ENCODE data around the gene PCIF1. TPM values are rescaled to one million over a fixed set of nuclear protein-coding genes. Genes with fewer than 3 reads are reported as not detected.

The PCIF1 gene
- total RNA-seq, 1 donor from 2014 or later: 13.0 TPM

DNA sequence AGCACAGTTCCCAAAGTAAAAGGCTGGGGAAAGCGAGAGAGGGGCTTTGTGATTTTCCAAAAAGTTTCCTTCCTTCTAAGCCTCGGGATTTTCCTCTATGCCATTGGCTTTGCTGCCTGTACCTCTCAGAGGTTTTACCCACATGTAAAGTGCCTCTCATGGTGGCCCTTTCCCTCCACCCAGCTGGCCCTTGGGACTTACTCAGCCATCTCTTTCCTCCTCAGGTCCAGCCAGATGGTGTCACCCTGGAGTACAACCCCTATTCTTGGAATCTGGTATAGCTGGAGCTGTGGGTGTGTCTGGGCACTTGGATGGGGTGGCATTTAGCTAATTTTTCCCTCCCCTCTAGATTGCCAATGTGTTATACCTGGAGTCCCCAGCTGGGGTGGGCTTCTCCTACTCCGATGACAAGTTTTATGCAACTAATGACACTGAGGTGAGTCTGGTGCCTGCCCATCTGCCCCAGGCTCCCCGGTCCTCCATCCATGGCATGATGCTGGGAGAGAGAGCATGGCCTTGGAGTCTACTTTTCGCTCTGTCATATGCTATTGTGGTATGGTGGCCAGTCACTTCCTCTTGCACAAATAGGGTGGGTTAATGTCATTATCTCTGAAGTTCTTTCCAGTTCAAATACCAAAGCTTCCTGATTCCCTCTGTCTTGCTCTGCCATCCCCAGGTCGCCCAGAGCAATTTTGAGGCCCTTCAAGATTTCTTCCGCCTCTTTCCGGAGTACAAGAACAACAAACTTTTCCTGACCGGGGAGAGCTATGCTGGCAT lies 42.2 kb upstream of the PCIF1 start:
- H3K27me3 ChIP-seq (ENCODE audit: insufficient read depth, low read length): no peaks in the 10 kb centered on the region
- no peak for DNase-seq (ENCODE audit: low read depth)
- H3K9me3 ChIP-seq (ENCODE audit: insufficient read depth, low read depth, low read length): no peaks in the 10 kb centered on the region
- Mint-ChIP-seq H3K4me3 (ENCODE audit: unreplicated experiment) (peak overlapping the region; percentile 89), H3K27me3 (ENCODE audit: low read depth, unreplicated experiment) (no peaks in the 10 kb centered on the region), H3K9me3 (ENCODE audit: unreplicated experiment) (no peaks in the 10 kb centered on the region), H3K4me1 (ENCODE audit: low read depth, unreplicated experiment) (peaks cover 9% of the 10 kb centered on the region), H3K27ac (ENCODE audit: unreplicated experiment) (peak overlapping the region; percentile 62), H3K36me3 (ENCODE audit: low read depth, unreplicated experiment) (peaks cover 19% of the 10 kb centered on the region)
- H3K4me2 ChIP-seq (ENCODE audit: low read length): peak overlapping the region; percentile 99
- H4K20me1 ChIP-seq (ENCODE audit: insufficient read depth, low read length): peaks cover 28% of the 10 kb centered on the region
- TF ChIP-seq CTCF (IDR thresholded peaks at IDR 0.05; ENCODE audit: insufficient read depth, low read depth, low read length) (peak; percentile 12), EZH2 (IDR thresholded peaks at IDR 0.05; ENCODE audit: insufficient read depth, low read length) (no peak)
- peak overlapping the region; percentile 88 for H3K9ac ChIP-seq (ENCODE audit: low read length)
- FAIRE-seq: no peak
- H3K4me1 ChIP-seq (ENCODE audit: insufficient read depth, low read length): peaks cover 30% of the 10 kb centered on the region
- no peak overlapping the region for H3K27ac ChIP-seq (ENCODE audit: low read depth, low read length)
- H2AFZ ChIP-seq (ENCODE audit: low read depth, low read length): peak overlapping the region; percentile 94
- H3K79me2 ChIP-seq (ENCODE audit: insufficient read depth, low read length): peaks cover 16% of the 10 kb centered on the region
- peak overlapping the region; percentile 77 for H3K4me3 ChIP-seq (ENCODE audit: insufficient read depth, low read depth, low read length)
- peaks cover 2% of the 10 kb centered on the region for H3K36me3 ChIP-seq (ENCODE audit: insufficient read depth, low read length)

- H3K36me3 Mint-ChIP-seq (ENCODE audit: low read depth, unreplicated experiment): peaks cover 20% of the 10 kb centered on the region
- peaks cover 8% of the 10 kb centered on the region for H3K36me3 ChIP-seq (ENCODE audit: insufficient read depth, low read length)
- H3K4me3 Mint-ChIP-seq (ENCODE audit: unreplicated experiment): peak overlapping the region; percentile 89
- TF ChIP-seq EZH2 (IDR thresholded peaks at IDR 0.05; ENCODE audit: insufficient read depth, low read length) (no peak), CTCF (IDR thresholded peaks at IDR 0.05; ENCODE audit: insufficient read depth, low read depth, low read length) (no peak)
- peaks cover 9% of the 10 kb centered on the region for H3K4me1 Mint-ChIP-seq (ENCODE audit: low read depth, unreplicated experiment)
- H3K4me3 ChIP-seq (ENCODE audit: insufficient read depth, low read depth, low read length): no peak overlapping the region
- no peaks in the 10 kb centered on the region for H3K27me3 ChIP-seq (ENCODE audit: insufficient read depth, low read length)
- DNase-seq (ENCODE audit: low read depth): no peak
- H3K9me3 ChIP-seq (ENCODE audit: insufficient read depth, low read depth, low read length): no peaks in the 10 kb centered on the region
- no peak for FAIRE-seq
- H3K27ac ChIP-seq (ENCODE audit: low read depth, low read length): no peak overlapping the region
- H3K4me2 ChIP-seq (ENCODE audit: low read length): no peak overlapping the region
- H3K4me1 ChIP-seq (ENCODE audit: insufficient read depth, low read length): peaks cover 30% of the 10 kb centered on the region
- H3K27ac Mint-ChIP-seq (ENCODE audit: unreplicated experiment): no peak overlapping the region
- H3K79me2 ChIP-seq (ENCODE audit: insufficient read depth, low read length): peaks cover 16% of the 10 kb centered on the region
- peaks cover 24% of the 10 kb centered on the region for H4K20me1 ChIP-seq (ENCODE audit: insufficient read depth, low read length)
- H2AFZ ChIP-seq (ENCODE audit: low read depth, low read length): no peak overlapping the region
- no peaks in the 10 kb centered on the region for H3K27me3 Mint-ChIP-seq (ENCODE audit: low read depth, unreplicated experiment)
- H3K9ac ChIP-seq (ENCODE audit: low read length): no peak overlapping the region
- H3K9me3 Mint-ChIP-seq (ENCODE audit: unreplicated experiment): no peaks in the 10 kb centered on the region
Measured at GRCh38 chr20:45892828-45893500, 41.5 kb upstream of the PCIF1 start.

Measured in astrocyte (in vitro differentiated cells and primary cell).